Astrocyte (in vitro differentiated cells and primary cell): ENCODE measurements around the gene SEC23A. TPM values are rescaled to one million over a fixed set of nuclear protein-coding genes. Genes with fewer than 3 reads are reported as not detected.
"Not testable (repeated sequence)": the region's sequence is repeated elsewhere in the genome, so short reads cannot be mapped to it uniquely, and the experiment has no call there.

Experiments
- DNase-seq: peaks from one replicate; pipeline ENCODE4 v3.0.0-alpha.2; 2010; ENCODE audit warnings: low read depth
- FAIRE-seq: peaks from 2 replicates; lab custom pipeline; 2011; peaks lifted over from hg19 to GRCh38; lab: Jason Lieb, UNC
- H2AFZ ChIP-seq: 2 replicates; pipeline ENCODE4 v1.6.0; 2012; ENCODE audit warnings: low read depth, low read length, inconsistent platforms
- H3K27ac ChIP-seq: 2 replicates; pipeline ENCODE4 v1.5.1; 2011; ENCODE audit warnings: low read depth, low read length, inconsistent platforms
- H3K27me3 ChIP-seq: 2 replicates; pipeline ENCODE4 v1.6.0; 2011; ENCODE audit warnings: low read length, inconsistent platforms; ENCODE audit not compliant: insufficient read depth
- H3K36me3 ChIP-seq: 2 replicates; pipeline ENCODE4 v1.5.1; 2011; ENCODE audit warnings: low read length, inconsistent platforms; ENCODE audit not compliant: insufficient read depth
- H3K4me1 ChIP-seq: 2 replicates; pipeline ENCODE4 v1.5.1; 2011; ENCODE audit warnings: low read length, inconsistent platforms; ENCODE audit not compliant: insufficient read depth
- H3K4me2 ChIP-seq: 2 replicates; pipeline ENCODE4 v1.6.0; 2012; ENCODE audit warnings: low read length, inconsistent platforms
- H3K4me3 ChIP-seq: 2 replicates; pipeline ENCODE4 v1.5.1; 2011; ENCODE audit warnings: low read depth, mild to moderate bottlenecking, low read length, inconsistent platforms; ENCODE audit not compliant: insufficient read depth
- H3K79me2 ChIP-seq: 2 replicates; pipeline ENCODE4 v1.6.0; 2012; ENCODE audit warnings: mild to moderate bottlenecking, low read length, inconsistent platforms; ENCODE audit not compliant: insufficient read depth
- H3K9ac ChIP-seq: 2 replicates; pipeline ENCODE4 v1.6.0; 2012; ENCODE audit warnings: mild to moderate bottlenecking, low read length, inconsistent platforms
- H3K9me3 ChIP-seq: 2 replicates; pipeline ENCODE4 v1.5.1; 2012; ENCODE audit warnings: low read depth, mild to moderate bottlenecking, low read length, inconsistent platforms; ENCODE audit not compliant: insufficient read depth
- H4K20me1 ChIP-seq: 2 replicates; pipeline ENCODE4 v1.6.0; 2012; ENCODE audit warnings: low read length, inconsistent platforms; ENCODE audit not compliant: insufficient read depth
- H3K27ac Mint-ChIP-seq: one replicate; pipeline ENCODE4 v1.8.0; 2021; ENCODE audit warnings: mild to moderate bottlenecking, mixed read lengths; ENCODE audit not compliant: unreplicated experiment
- H3K27me3 Mint-ChIP-seq: one replicate; pipeline ENCODE4 v1.8.0; 2021; ENCODE audit warnings: low read depth, mixed read lengths; ENCODE audit not compliant: unreplicated experiment
- H3K36me3 Mint-ChIP-seq: one replicate; pipeline ENCODE4 v1.8.0; 2021; ENCODE audit warnings: low read depth, mixed read lengths; ENCODE audit not compliant: unreplicated experiment
- H3K4me1 Mint-ChIP-seq: one replicate; pipeline ENCODE4 v1.8.0; 2021; ENCODE audit warnings: low read depth, mixed read lengths; ENCODE audit not compliant: unreplicated experiment
- H3K4me3 Mint-ChIP-seq: one replicate; pipeline ENCODE4 v1.8.0; 2021; ENCODE audit warnings: mild to moderate bottlenecking, moderate library complexity, mixed read lengths; ENCODE audit not compliant: unreplicated experiment
- H3K9me3 Mint-ChIP-seq: one replicate; pipeline ENCODE4 v1.8.0; 2021; ENCODE audit warnings: mild to moderate bottlenecking, mixed read lengths; ENCODE audit not compliant: unreplicated experiment
- EZH2 ChIP-seq: IDR thresholded peaks from 2 replicates; pipeline ENCODE4 v1.6.1; 2012; ENCODE audit warnings: mild to moderate bottlenecking, low read length, inconsistent platforms; ENCODE audit not compliant: insufficient read depth
- total RNA-seq: library from RNA; stranded (reverse); gene quantifications from 2 replicates; pipeline ENCODE4 v1.2.1, GENCODE V29; 2021
- TF ChIP-seq, protein P1 (sequence below): IDR thresholded peaks from 2 replicates; pipeline ENCODE4 v1.5.1; 2011; ENCODE audit warnings: low read depth, mild to moderate bottlenecking, inconsistent platforms, low read length, moderate library complexity; ENCODE audit not compliant: insufficient read depth

SEC23A gene
- total RNA-seq, 1 donor from 2014 or later, result 229 TPM

DNA sequence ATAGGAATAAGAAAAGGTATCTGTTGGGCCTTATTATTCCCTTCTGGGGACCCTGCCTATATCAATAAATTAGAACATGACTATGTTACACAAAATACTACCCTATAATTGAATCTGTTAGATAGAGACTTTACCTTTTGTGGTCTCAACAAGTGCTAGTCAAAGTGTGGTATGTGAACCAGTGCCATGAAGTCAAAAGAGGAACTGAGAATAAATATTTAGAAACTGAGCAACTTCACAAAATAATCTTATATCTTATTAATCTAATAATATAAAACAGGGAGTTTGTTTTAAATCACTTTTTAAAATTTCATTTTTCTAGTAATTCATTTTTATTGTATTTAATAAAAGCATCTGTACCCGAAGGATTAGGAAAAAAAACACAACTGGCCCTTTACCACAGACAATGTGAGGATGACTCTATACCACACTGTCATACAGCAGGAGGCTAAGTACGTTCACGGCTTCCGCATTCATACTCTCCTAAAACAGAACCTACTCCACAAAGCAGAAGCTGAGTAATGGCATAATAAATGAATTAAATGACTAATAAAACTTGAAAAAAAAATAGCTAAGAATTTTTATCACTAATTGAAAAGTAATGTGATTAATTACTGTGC is 42.1 kb downstream of the SEC23A start:
- Histone ChIP-seq H4K20me1 (peaks cover 12% of the 10 kb centered on the region), H3K9ac (no peak overlapping the region), H3K9me3 (peaks cover 3% of the 10 kb centered on the region), H3K27ac (no peak overlapping the region), H3K4me2 (no peak overlapping the region), H3K79me2 (peaks cover 21% of the 10 kb centered on the region), H3K4me1 (no peaks in the 10 kb centered on the region), H3K4me3 (no peak overlapping the region), H2AFZ (no peak overlapping the region), H3K27me3 (no peaks in the 10 kb centered on the region), H3K36me3 (peaks cover 49% of the 10 kb centered on the region)
- DNase-seq (no peak), FAIRE-seq (no peak)
- Mint-ChIP-seq H3K27me3 (no peaks in the 10 kb centered on the region), H3K36me3 (peaks cover 6% of the 10 kb centered on the region), H3K9me3 (no peaks in the 10 kb centered on the region), H3K27ac (no peak overlapping the region), H3K4me3 (no peak overlapping the region), H3K4me1 (no peaks in the 10 kb centered on the region)
- TF ChIP-seq, protein P1, sequence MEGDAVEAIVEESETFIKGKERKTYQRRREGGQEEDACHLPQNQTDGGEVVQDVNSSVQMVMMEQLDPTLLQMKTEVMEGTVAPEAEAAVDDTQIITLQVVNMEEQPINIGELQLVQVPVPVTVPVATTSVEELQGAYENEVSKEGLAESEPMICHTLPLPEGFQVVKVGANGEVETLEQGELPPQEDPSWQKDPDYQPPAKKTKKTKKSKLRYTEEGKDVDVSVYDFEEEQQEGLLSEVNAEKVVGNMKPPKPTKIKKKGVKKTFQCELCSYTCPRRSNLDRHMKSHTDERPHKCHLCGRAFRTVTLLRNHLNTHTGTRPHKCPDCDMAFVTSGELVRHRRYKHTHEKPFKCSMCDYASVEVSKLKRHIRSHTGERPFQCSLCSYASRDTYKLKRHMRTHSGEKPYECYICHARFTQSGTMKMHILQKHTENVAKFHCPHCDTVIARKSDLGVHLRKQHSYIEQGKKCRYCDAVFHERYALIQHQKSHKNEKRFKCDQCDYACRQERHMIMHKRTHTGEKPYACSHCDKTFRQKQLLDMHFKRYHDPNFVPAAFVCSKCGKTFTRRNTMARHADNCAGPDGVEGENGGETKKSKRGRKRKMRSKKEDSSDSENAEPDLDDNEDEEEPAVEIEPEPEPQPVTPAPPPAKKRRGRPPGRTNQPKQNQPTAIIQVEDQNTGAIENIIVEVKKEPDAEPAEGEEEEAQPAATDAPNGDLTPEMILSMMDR, result no peak
- TF ChIP-seq EZH2, result no peak

DNA sequence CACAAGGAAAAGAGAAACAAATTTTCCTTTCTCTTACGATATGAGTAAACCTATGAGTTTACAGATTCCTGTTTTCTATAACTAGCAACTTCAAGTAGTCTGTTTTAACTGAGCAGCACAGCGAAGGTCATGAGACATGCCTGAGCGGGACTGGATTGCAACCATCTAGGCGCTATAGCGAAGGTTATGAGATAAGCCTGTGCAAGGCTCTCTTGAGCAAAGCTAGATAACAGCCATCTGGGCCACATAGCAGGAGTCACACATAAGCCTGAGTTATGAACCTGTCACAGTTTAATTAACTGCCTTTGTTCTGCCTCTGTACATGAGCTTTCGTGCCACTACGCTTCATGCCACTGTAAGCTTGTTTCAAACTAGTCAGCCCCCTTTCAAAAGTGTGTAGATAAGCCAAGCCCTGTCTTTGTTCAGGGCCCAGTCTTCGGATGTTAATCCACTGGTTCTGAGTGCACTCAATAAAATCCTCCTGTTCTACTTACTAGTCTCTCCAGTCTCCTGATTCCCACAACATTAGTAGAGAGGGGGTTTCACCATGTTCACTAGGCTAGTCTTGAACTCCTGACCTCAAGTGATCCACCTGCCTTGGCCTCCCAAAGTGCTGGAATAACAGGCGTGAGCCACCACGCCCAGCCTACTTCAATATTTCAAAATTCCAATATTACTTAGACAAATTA is 47.1 kb downstream of the SEC23A start:
- no peak for TF ChIP-seq EZH2
- TF ChIP-seq, protein P1, result no peak
- no peak overlapping the region for H3K27ac Mint-ChIP-seq
- FAIRE-seq (no peak), DNase-seq (no peak)
- Histone ChIP-seq H3K79me2 (peaks cover 25% of the 10 kb centered on the region), H3K27me3 (no peaks in the 10 kb centered on the region), H3K4me1 (no peaks in the 10 kb centered on the region), H3K36me3 (peaks cover 56% of the 10 kb centered on the region), H3K9ac (no peak overlapping the region), H3K9me3 (peaks cover 4% of the 10 kb centered on the region), H4K20me1 (peaks cover 26% of the 10 kb centered on the region), H3K4me2 (no peak overlapping the region), H3K27ac (no peak overlapping the region), H3K4me3 (no peak overlapping the region), H2AFZ (no peak overlapping the region)
- H3K9me3 Mint-ChIP-seq, result no peaks in the 10 kb centered on the region
- H3K36me3 Mint-ChIP-seq, result peaks cover 34% of the 10 kb centered on the region
- H3K27me3 Mint-ChIP-seq, result no peaks in the 10 kb centered on the region
- no peak overlapping the region for H3K4me3 Mint-ChIP-seq
- H3K4me1 Mint-ChIP-seq, result peaks cover 9% of the 10 kb centered on the region

DNA sequence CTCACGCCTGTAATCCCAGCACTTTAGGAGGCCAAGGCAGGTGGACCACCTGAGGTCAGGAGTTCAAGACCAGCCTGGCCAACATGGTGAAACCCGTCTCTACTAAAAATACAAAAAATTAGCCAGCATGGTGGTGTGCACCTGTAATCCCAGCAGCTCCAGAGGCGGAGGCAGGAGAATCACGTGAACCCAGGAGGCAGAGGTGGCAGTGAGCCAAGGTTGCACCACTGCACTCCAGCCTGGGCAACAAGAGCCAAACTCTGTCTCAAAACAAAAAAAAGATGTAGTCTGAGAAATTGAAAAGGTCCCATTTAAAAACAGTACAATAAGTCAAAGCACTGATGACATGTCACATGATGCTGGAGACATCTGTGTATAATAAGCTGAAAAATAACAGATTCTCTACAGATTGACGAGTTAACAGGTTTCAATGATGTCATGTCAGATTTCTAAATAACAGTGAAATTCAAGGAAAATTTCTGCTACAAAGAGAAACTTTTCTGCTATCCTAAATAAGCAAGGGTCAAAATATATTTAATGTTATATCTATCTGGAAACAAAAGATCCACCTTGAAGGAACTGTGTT is 50.1 kb downstream of the SEC23A start:
- H2AFZ ChIP-seq, DNase-seq, H3K4me3 Mint-ChIP-seq, H3K9ac ChIP-seq, H3K27me3 Mint-ChIP-seq, H3K9me3 ChIP-seq, H3K4me2 ChIP-seq, H3K9me3 Mint-ChIP-seq, H3K27me3 ChIP-seq, H3K4me3 ChIP-seq, H3K27ac ChIP-seq, H3K4me1 ChIP-seq, H3K27ac Mint-ChIP-seq, FAIRE-seq: not testable (repeated sequence)
- Histone ChIP-seq H4K20me1 (peaks cover 40% of the 10 kb centered on the region), H3K79me2 (peaks cover 28% of the 10 kb centered on the region), H3K36me3 (peaks cover 44% of the 10 kb centered on the region)
- Mint-ChIP-seq H3K4me1 (peaks cover 17% of the 10 kb centered on the region), H3K36me3 (peaks cover 46% of the 10 kb centered on the region)
